NB4 (cell line): ENCODE measurements around the gene ERCC1.

Experiments
- DNase-seq: peaks from one replicate; pipeline ENCODE4 v3.0.0; 2010; ENCODE audit warnings: low read depth
- H3K4me3 ChIP-seq: one replicate; pipeline ENCODE4 v1.5.1; 2011; ENCODE audit warnings: mild to moderate bottlenecking, low read depth, low read length, moderate library complexity
- CTCF ChIP-seq: IDR thresholded peaks from one replicate; pipeline ENCODE4 v1.5.1; 2012; ENCODE audit warnings: low read depth, low read length
- MYC ChIP-seq: IDR thresholded peaks from 2 replicates; pipeline ENCODE4 v1.6.1; 2011; ENCODE audit warnings: low read depth, low read length
- POLR2A ChIP-seq: IDR thresholded peaks from 2 replicates; pipeline ENCODE4 v1.6.1; 2011; ENCODE audit warnings: mild to moderate bottlenecking; ENCODE audit not compliant: insufficient read length; ENCODE audit errors: extremely low read depth
- TF ChIP-seq, protein P1 (sequence below): IDR thresholded peaks from 2 replicates; pipeline ENCODE4 v1.6.1; 2011; ENCODE audit warnings: low read depth, low read length

ERCC1 gene

DNA sequence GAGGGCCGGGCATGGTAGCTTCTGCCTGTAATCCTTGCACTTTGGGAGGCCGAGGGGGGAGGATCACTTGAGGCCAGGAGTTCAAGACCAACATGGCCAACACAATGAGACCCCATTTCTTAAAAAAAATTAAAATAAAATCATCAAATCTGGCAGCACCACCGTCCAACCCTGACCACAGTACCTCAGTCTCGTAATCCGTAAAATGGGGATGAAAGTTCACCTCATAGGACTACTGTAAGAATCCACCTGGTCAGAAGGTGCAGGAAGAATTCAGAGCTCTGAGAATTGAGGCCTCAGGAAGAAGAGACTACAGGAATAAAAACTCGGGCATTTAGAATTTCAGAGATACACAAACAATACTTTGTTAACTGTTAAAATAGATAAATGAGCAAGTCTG, 21.9 kb downstream of the ERCC1 start:
- TF ChIP-seq POLR2A: no peak
- TF ChIP-seq CTCF: no peak
- no peak for TF ChIP-seq MYC
- TF ChIP-seq, protein P1, sequence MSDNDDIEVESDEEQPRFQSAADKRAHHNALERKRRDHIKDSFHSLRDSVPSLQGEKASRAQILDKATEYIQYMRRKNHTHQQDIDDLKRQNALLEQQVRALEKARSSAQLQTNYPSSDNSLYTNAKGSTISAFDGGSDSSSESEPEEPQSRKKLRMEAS: no peak
- DNase-seq: no peak
- no peak overlapping the region for H3K4me3 ChIP-seq

- TF ChIP-seq MYC (no peak), CTCF (no peak), POLR2A (no peak)
- TF ChIP-seq, protein P1: no peak
- no peak for DNase-seq
- H3K4me3 ChIP-seq: no peak overlapping the region
These were observed 23.5 kb downstream of the ERCC1 start for GRCh38 chr19:45400192-45400591.

DNA sequence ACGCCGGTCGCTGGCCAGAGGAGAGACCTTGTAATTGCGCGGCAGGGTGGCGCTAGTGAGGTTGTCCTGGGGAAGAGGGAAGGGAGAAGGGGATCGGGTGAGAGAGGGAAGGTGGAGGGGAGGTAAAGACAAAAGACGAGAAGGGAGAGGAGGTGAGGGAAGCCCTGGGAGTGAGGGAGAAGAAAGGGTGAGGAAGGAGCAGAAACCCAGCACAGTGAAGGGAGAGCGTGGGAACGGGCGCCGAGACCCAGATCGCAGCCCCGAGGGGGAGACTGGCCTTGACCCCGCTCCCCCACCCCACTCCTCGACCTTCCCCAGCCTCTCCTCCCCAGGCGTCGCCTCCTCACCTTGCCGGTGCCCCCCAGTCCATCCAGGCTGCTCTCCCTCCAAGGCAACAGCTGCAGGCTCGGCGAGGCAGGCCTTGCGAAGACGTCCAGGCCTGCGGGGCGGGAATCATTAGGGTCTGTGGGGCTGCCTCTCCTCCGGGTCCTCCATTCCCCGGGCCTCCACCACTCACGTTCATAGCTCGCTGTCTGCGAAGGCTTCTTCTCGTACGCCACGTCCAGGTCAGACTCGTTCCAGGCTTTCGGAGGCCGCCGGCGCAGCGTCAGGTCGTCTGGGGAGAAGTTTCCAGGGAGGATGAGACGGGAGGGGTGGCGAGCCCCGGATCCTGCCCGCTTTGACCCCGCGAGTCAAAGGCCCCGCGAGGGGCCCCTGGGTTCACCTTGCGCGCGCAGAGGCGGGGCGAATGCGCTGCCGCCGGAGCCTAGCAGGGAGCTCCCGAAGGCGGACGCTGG, 27.7 kb downstream of the ERCC1 start:
- DNase-seq: peak; percentile 36
- H3K4me3 ChIP-seq: no peak overlapping the region
- TF ChIP-seq CTCF: peak; percentile 28
- no peak for TF ChIP-seq MYC
- TF ChIP-seq POLR2A: no peak

GRCh38 chr19:45391871-45392665, 31.6 kb downstream of the ERCC1 start:
- TF ChIP-seq MYC (no peak), POLR2A (no peak), CTCF (no peak)
- TF ChIP-seq, protein P1: no peak
- no peak for DNase-seq
- no peak overlapping the region for H3K4me3 ChIP-seq

- no peak overlapping the region for H3K4me3 ChIP-seq
- DNase-seq: peak; percentile 34
- TF ChIP-seq POLR2A (no peak), CTCF (no peak), MYC (no peak)
- TF ChIP-seq, protein P1: no peak
These were observed 32.4 kb downstream of the ERCC1 start for GRCh38 chr19:45391346-45391745.
